Endothelial cell of umbilical vein (primary cell): ENCODE data around the gene LGALSL.

Experiments used
- POLR2AphosphoS5 ChIP-seq: IDR thresholded peaks from 2 replicates; pipeline ENCODE4 v1.6.1; 2012; ENCODE audit warnings: low read depth, mild to moderate bottlenecking, control low read depth, low read length, moderate library complexity; ENCODE audit not compliant: insufficient read depth
- TF ChIP-seq, protein P1 (sequence below): IDR thresholded peaks from 2 replicates; pipeline ENCODE4 v1.6.1; 2011; ENCODE audit not compliant: insufficient read depth, insufficient read length

GRCh38 chr2:64451051-64451450 lies 2.9 kb upstream of the LGALSL start:
- TF ChIP-seq, protein P1, sequence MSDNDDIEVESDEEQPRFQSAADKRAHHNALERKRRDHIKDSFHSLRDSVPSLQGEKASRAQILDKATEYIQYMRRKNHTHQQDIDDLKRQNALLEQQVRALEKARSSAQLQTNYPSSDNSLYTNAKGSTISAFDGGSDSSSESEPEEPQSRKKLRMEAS = no peak
- TF ChIP-seq POLR2AphosphoS5 = no peak
